ENCODE measurements around the gene CRIM1. TPM values are rescaled to one million over a fixed set of nuclear protein-coding genes. Genes with fewer than 3 reads are reported as not detected.

Gene CRIM1
- total and polyA plus RNA-seq, 10 donors = 7.1 to 213 (median 110) TPM

DNA sequence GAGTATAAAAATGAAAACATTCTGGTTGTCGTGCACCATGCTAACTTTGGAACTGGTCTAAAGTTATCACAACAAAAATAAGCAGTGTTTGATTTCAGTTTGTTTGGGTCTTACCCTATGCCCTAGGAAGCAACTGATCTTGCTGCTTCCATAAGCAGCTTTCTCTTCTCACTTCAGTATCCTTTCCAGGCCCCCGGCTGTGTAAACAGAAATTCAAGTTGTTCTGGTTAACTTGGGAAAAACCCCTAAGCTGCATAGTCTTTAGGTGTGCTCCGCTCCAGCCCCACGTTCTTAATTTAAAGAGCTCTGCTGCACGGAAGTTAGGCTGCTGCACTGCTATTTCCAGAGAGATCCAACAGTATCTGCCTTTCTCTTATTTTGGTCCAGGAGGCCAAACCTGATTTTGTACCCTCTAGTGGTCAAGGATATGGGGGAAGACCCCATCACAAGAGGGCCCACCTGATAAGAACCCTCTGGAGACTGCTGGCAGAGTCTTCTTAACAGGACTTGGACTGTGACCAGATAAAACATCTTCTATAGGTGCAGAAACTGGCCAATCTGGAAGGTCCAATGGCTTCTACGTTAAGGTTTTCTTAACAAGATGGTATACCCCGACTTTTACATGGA, 173.3 kb downstream of the CRIM1 start:
- Histone ChIP-seq H3K9me3 (no peaks in the 10 kb centered on the region), H3K4me3 (no peak overlapping the region), H3K4me1 (peaks cover 0 to 14% (median 5%) of the 10 kb centered on the region in 6 donors), H3K36me3 (peaks cover 0 to 50% (median 7%) of the 10 kb centered on the region in 6 donors), H3K27me3 (replicated peaks in 1 of 7) (no peaks in the 10 kb centered on the region), H3K27ac (no peak overlapping the region)
- intact Hi-C loops (cut with DNase I; ENCODE audit: low total_unique reads) = no loop called here
- TF ChIP-seq POLR2AphosphoS5 (IDR thresholded peaks at IDR 0.05) (no peak), POLR2A (IDR thresholded peaks at IDR 0.05) (no peak)
- TF ChIP-seq, protein P1, sequence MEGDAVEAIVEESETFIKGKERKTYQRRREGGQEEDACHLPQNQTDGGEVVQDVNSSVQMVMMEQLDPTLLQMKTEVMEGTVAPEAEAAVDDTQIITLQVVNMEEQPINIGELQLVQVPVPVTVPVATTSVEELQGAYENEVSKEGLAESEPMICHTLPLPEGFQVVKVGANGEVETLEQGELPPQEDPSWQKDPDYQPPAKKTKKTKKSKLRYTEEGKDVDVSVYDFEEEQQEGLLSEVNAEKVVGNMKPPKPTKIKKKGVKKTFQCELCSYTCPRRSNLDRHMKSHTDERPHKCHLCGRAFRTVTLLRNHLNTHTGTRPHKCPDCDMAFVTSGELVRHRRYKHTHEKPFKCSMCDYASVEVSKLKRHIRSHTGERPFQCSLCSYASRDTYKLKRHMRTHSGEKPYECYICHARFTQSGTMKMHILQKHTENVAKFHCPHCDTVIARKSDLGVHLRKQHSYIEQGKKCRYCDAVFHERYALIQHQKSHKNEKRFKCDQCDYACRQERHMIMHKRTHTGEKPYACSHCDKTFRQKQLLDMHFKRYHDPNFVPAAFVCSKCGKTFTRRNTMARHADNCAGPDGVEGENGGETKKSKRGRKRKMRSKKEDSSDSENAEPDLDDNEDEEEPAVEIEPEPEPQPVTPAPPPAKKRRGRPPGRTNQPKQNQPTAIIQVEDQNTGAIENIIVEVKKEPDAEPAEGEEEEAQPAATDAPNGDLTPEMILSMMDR (IDR thresholded peaks at IDR 0.05 in 8 of 11, conservative IDR thresholded peaks at IDR 0.05 in 3 of 11) = no peak
- no peak for DNase-seq
- WGBS, 5 donors = 84 to 93% (median 89%) methylated on average over 7 of the region's 7 CpGs

DNA sequence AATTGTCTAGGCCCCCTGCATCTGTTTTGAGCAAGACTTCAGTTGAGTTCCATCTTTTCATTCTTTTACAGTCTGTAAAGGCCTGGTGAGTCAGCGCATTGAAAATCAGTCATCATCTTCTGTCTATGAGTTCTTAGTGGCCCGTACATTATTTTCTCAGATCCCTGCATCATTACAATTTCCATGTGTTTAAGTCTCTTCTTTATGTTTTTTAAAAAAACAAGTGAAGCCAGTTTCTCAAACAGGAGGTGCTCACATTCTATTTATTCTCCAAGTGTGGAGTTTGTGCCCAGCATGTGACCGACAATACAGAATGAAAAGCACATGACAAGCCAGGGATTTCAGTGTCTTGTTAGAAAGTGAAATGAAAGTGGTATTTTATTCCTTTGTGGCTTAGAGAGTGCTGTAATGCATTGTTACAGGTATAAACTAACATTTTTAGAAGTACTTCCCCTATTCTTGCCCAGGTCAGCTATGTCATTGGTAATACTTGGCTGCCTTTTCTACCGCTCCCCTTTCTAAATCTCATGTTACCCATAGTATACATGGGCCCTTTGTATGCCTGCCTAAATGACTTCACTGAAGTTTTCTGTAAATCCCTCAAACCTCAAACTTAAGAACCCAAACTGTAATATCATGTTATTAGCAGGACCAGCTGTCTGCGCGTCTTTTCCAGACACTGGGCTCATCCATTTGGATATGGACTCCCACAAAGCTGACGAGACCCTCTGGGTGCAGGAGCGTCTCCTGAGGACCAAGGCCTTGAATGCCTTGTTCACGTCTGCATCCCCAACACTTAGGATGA, 174.8 kb downstream of the CRIM1 start:
- no peak overlapping the region for H3K27ac ChIP-seq
- no peaks in the 10 kb centered on the region for H3K27me3 ChIP-seq (replicated peaks in 1 of 7)
- H3K36me3 ChIP-seq = peaks cover 0 to 35% (median 6%) of the 10 kb centered on the region in 6 donors
- H3K4me1 ChIP-seq = peaks cover 0 to 14% (median 5%) of the 10 kb centered on the region in 6 donors
- no peak overlapping the region for H3K4me3 ChIP-seq
- no peak for DNase-seq
- intact Hi-C loops (cut with DNase I; ENCODE audit: low total_unique reads) = no loop called here
- 79 to 89% (median 84%) methylated on average over 9 of the region's 9 CpGs for WGBS, 5 donors
- H3K9me3 ChIP-seq = peaks cover 0 to 5% (median 0%) of the 10 kb centered on the region in 8 donors
- no peak for TF ChIP-seq POLR2A (IDR thresholded peaks at IDR 0.05)
- no peak for TF ChIP-seq POLR2AphosphoS5 (IDR thresholded peaks at IDR 0.05)
- TF ChIP-seq, protein P1 (IDR thresholded peaks at IDR 0.05 in 8 of 11, conservative IDR thresholded peaks at IDR 0.05 in 3 of 11) = no peak

DNA sequence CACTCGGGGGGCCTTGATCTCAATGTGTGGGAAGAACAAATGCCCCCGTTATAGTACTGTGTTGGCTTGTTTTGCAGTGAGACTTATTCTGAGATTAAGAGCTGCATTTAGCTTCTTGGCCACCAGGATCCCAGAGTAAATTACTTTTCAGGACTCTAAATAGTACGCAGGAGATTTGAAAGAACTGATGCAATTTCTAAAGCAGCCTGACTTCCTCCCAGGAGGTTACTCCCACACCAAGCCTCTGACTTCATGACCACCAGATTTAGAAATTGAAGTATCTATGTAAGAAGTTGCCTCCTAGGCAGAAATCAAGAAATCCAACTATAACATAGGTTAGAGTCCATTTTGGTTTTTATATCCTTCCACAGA, 175.4 kb downstream of the CRIM1 start:
- H3K4me3 ChIP-seq = no peak overlapping the region
- peaks cover 0 to 35% (median 5%) of the 10 kb centered on the region in 6 donors for H3K36me3 ChIP-seq
- intact Hi-C loops (cut with DNase I; ENCODE audit: low total_unique reads) = no loop called here
- H3K9me3 ChIP-seq = peaks cover 0 to 5% (median 0%) of the 10 kb centered on the region in 8 donors
- WGBS, 5 donors = 56 to 73% (median 69%) methylated on average over 2 to 3 of the region's 3 CpGs
- no peak for TF ChIP-seq POLR2A (IDR thresholded peaks at IDR 0.05)
- TF ChIP-seq POLR2AphosphoS5 (IDR thresholded peaks at IDR 0.05) = no peak
- TF ChIP-seq, protein P1 (IDR thresholded peaks at IDR 0.05 in 8 of 11, conservative IDR thresholded peaks at IDR 0.05 in 3 of 11) = no peak
- DNase-seq = no peak
- H3K27ac ChIP-seq = no peak overlapping the region
- H3K4me1 ChIP-seq = peaks cover 0 to 14% (median 5%) of the 10 kb centered on the region in 6 donors
- H3K27me3 ChIP-seq (replicated peaks in 1 of 7) = no peaks in the 10 kb centered on the region

DNA sequence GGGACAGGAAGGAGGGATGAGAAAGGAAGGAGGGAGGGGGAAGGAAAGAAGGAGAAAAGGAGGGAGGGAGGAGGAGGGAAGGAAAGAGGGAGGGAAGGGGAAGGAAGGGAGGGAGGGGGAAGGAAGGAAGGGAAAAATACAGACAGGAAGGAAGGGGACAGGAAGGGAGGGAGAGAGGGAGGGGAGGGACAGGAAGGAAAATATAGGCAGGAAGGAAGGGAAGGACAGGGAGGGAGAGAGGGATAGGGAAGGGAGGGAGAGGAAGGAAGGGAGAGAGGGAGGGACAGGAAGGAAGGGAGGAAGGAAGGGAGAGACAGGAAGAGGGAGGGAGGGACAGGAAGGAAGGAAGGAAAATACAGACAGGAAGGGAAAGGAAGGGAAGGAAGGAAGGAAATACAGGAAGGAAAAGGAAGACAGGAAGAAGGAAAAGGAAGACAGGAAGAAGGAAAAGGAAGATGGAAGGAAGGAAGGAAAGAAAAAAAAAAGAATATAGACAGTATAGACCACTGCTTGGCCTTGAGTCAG, 178.8 kb downstream of the CRIM1 start:
- H3K9me3 ChIP-seq = peaks cover 0 to 5% (median 0%) of the 10 kb centered on the region in 8 donors
- intact Hi-C loops (cut with DNase I; ENCODE audit: low total_unique reads) = no loop called here

More for the DNA sequence above, 178.8 kb downstream of the CRIM1 start:
- no peak for DNase-seq
- Histone ChIP-seq H3K27ac (peak overlapping the region in 2 of 8 donors; percentile 11), H3K27me3 (replicated peaks in 1 of 7) (no peaks in the 10 kb centered on the region), H3K4me1 (peaks cover 0 to 14% (median 5%) of the 10 kb centered on the region in 6 donors), H3K4me3 (no peak overlapping the region), H3K36me3 (peaks cover 0 to 55% (median 13%) of the 10 kb centered on the region in 6 donors)
- TF ChIP-seq, protein P1 (IDR thresholded peaks at IDR 0.05 in 8 of 11, conservative IDR thresholded peaks at IDR 0.05 in 3 of 11) = no peak
- TF ChIP-seq POLR2A (IDR thresholded peaks at IDR 0.05) (no peak), POLR2AphosphoS5 (IDR thresholded peaks at IDR 0.05) (no peak)

Measured in spleen (tissue), 11 donors.